NCI-H146 treated with DMSO at 0.1 percent for 48 hours (cell line): Measurements from ENCODE around the gene PPARA.
"Not testable (repeated sequence)": the region's sequence is repeated elsewhere in the genome, so short reads cannot be mapped to it uniquely, and the experiment has no call there.

Experiments used
- DNase-seq: peaks from one replicate; lab custom pipeline; 2025; ENCODE audit not compliant: unreplicated experiment; lab: John Stamatoyannopoulos, UW

The PPARA gene

DNA sequence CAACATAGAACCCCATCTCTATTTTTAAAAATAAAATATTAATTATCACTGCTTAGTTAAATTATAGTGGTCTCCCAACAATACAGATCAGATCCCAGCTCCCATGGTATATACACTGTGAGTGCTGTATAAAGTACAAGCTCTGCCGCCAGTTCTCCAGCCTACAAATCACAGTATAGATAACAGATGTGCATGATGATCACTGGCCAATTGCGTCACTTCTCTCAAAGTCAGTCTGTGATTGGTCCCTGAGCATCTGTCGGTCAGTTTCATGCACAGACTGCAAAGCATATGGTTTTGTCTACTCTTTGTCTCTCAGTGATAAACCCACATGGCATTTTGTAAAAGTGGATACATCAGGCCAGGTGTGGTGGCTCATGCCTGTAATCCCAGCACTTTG lies 15.7 kb downstream of the PPARA start:
- DNase-seq = no peak

GRCh38 chr22:46169628-46170027 lies 19.3 kb downstream of the PPARA start:
- no peak for DNase-seq

DNA sequence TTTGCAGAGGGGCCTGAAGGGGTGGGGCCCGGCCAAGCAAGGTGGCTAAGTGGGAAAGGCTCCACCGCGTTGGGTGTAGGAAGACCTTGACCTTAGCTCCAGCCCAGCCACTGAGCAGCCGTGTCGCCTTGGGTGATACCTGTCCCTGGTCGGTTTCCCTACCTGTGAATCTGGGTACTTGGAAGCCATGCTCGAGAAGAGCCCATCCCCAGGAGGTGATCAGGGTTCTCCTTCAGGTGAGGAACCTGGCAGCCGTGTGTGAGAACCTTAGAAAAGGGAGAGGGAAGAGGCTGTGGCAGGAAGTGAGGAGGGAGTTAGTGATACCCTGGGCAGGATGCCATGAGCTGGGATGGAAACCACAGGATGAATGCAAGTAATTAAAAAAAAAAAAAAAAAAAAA lies 21.6 kb downstream of the PPARA start:
- no peak for DNase-seq

DNA sequence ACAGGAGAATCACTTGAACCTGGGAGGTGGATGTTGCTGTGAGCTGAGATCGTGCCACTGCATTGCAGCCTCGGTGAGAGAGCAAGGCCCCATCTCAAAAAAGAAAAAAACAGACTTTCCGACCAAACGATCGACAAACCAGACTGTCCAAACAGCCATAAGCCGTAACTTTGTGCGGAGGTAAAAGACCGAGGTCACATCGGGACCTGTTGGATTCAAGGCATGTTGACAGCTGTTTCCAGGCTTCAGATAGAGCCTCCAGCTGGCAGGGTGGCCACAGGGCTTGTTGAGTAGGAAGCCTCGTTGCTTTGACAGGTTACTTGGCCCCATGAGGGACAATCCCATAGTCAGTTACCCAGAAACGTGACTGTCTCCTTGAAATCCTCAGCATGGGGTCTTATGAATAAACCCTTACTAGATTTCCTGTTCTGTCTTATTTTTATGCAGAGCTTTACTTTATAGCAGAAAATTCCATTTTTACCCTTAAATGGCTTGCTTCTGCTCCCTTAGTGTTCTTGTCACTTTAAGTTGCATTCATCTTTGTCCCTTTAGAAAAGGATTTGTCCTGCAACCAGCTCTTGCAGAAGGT lies 22.3 kb downstream of the PPARA start:
- DNase-seq = no peak

GRCh38 chr22:46173152-46173551 lies 22.8 kb downstream of the PPARA start:
- no peak for DNase-seq

DNA sequence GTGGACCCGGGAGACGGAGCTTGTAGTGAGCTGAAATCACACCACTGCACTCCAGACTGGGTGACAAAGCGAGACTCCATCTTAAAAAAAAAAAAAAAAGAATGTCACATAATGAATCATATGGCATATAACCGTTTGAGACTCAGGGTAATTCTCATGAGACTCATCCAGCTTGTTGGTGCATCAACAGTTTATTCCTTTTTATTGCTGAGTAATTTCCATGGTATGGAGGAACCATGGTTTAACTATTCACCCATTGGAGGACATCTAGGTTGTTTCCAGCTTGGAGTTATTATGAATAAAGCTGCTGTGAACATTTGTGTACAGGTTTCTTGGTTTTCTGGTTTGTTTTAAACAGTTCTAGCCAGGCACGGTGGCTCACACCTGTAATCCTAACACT lies 25.3 kb downstream of the PPARA start:
- no peak for DNase-seq

DNA sequence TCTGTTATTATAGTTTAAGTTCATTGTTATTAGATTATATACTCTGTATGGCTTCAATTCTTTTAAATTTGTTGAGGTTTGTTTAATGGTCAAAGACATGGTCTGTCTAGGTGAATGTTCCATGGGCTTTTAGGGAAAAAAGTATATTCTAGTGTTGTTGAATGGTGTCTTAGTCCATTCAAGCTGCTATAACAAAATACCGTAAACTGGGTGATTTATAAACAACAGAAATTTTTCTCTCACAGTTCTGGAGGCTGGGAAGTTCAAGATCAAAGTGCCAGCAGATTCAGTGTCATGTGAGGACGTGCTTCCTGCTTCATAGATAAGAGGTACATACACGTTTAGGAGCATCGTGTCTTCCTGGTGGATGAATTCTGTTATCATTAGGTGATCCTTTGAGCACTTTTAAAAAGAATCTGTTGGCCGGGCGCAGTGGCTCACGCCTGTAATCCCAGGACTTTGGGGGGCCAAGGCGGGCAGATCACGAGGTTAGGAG lies 26.2 kb downstream of the PPARA start:
- no peak for DNase-seq

GRCh38 chr22:46178755-46179505 lies 28.6 kb downstream of the PPARA start:
- DNase-seq = no peak

- no peak for DNase-seq
Observed at GRCh38 chr22:46179748-46180147, 29.4 kb downstream of the PPARA start.

DNA sequence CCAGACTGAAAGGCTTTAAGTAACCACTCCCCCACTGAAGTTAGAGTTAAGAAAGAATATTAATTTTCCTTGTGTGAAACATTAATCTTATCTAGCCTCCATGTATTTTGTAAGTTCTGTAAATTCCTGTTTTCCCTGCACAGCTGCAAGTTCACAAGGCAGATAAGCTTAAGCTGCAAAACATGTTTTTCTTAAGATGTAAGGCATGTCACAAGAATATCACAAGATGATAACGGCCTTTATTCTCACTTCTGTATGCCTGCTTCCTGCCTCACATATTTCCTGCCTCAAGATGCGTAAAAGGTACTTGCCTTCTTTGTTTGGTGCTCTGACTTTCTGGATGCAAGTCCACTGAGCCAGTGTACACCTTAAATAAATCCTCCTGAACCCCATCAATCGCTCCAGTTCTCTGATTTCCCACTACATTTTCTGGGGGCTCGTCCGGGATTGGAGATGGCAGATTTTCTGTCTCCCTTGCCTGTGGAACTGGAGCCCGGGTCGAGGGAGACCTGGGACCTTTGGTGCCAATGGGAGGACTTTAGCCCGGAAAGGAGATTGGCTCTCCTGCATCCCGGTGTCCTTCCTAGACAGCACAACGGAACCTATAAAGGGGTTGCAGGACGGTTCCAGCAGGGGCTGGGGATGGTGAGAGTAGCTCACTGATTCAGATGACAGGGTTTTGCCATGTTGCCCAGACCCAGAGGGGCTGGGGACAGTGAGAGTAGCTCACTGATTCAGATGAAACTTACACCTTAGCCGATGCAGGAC lies 30.2 kb downstream of the PPARA start:
- DNase-seq = no peak

DNA sequence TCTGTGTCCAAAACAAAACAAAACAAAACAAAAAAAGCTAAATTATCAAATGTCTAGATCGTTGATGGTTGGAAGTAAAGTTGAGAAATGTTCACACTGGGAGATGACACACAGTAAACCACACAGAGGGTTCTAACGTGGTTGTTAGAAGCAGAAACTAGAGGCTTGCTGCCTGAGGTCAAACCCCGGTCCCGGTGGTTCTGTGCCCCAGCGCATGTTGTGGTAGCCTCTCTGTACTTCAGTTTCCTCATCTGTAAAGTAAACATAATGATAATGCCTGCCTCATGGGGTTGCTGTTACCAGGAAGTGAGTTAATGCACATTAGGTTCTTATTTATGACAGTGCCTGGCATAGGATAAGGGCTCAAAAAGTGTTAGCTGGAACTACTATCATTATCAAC lies 33.4 kb downstream of the PPARA start:
- DNase-seq = no peak

GRCh38 chr22:46185283-46185682 lies 35.0 kb downstream of the PPARA start:
- no peak for DNase-seq

DNA sequence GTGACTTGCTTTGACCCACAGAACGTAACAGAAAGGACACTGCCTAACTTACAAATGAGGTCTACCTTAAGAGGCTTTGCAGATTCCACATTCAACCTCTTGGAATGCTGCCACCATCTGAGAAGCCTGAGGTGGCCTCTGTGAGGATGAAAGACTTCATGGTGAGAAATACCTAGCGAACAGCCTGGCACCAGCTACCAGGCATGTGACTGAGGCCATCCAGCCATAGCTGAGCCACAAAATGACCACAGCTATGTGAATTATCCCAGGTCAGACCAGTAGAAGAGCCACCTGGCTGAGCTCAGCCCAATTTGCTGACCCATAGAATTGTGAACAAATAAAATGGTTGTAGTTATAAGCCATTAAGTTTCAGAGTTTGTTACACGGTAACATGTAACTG lies 37.5 kb downstream of the PPARA start:
- no peak for DNase-seq

GRCh38 chr22:46192210-46192993 lies 42.1 kb downstream of the PPARA start:
- DNase-seq = no peak

GRCh38 chr22:46193898-46194310 lies 43.6 kb downstream of the PPARA start:
- no peak for DNase-seq

- no peak for DNase-seq
Observed at GRCh38 chr22:46195487-46196165, 45.3 kb downstream of the PPARA start.

GRCh38 chr22:46196278-46196677 lies 46.0 kb downstream of the PPARA start:
- no peak for DNase-seq

DNA sequence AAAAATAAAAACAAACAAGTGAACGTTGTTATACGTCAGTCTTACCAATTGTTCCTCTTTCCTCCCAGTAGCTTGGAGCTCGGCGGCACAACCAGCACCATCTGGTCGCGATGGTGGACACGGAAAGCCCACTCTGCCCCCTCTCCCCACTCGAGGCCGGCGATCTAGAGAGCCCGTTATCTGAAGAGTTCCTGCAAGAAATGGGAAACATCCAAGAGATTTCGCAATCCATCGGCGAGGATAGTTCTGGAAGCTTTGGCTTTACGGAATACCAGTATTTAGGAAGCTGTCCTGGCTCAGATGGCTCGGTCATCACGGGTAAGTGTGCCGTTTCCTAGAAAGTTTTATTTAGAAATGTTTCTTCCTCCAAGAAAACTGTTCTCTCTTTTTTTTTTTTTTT lies 47.9 kb downstream of the PPARA start:
- DNase-seq = no peak

DNA sequence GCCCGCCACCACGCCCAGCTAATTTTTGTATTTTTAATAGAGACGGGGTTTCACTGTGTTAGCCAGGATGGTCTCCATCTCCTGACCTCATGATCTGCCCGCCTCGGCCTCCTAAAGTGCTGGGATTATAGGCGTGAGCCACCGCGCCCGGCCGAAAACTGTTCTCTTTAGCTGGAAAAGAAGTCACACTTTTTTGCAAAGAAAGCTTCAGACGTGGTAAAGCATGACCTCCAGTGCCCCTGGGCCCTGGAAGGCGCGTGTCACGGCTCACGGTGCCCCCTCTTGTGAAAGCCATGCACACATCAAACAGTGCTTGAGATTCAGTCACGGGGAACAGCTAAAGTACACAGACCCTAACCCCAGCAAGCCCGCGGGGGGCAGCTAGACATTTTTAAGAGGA lies 48.5 kb downstream of the PPARA start:
- DNase-seq = not testable (repeated sequence)

GRCh38 chr22:46201059-46201757 lies 50.9 kb downstream of the PPARA start:
- DNase-seq = no peak
